Amniotic epithelial cell (primary cell): ENCODE measurements around the gene UNC79.
"Not testable (repeated sequence)": the region's sequence is repeated elsewhere in the genome, so short reads cannot be mapped to it uniquely, and the experiment has no call there.

Source experiments
- DNase-seq: peaks from one replicate; pipeline ENCODE4 v3.0.0-alpha.2; 2010; ENCODE audit warnings: low read depth

UNC79 gene

DNA sequence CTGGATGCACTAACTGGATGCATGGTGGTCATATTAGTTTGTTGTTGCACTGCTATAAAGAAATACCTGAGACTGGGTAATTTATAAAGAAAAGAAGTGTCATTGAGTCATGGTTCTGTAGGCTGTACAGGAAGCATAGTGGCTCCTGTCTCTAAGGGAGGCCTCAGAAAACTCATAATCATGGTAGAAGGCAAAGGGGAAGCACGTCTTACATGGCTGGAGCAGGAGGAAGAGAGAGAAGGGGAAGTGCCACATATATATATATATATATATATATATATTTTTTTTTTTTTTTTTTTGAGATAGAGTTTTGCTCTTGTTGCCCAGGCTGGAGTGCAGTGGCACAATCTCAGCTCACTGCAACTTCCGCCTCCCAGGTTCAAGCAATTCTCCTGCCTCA, 62.9 kb downstream of the UNC79 start:
- DNase-seq: not testable (repeated sequence)

DNA sequence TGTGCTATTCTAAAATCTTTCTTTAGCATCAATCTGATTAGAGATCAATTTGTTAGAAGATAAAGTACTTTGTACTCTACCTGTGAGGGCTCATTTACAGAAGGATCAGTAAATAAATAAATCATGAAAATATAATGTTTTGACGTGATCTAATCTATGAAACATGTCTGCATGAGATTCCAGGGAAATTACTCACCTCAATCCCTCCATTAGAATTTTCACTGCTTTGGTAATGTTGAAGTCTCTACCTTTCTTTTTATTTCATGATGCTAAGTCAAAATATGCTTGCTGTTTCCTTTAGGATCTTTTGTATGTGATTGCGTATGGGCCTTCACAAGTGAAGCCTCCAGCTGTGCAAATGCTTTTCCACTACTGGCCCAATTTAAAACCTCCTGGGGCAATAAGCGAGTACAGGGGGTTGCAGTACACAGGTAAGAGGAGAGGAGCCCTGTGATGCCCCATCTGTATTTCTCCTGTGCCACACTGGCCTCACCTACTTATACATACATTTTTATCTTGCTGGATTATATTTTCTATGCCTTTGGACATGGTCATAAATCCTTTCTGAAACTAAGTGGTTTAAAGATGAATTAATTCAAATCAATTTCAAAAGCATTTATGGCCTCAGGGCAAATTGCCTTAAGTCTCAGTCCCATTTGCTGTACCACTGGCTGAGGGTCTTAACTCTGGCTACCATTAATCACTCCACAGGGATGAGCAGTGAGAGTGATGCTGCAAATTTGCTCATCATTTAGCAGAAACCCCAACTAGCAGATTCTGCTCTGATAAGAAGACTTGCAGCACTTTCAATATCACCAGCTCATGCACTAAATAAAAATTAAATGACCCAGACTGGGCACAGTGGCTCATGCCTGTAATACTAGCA, 66.4 kb downstream of the UNC79 start:
- no peak for DNase-seq

DNA sequence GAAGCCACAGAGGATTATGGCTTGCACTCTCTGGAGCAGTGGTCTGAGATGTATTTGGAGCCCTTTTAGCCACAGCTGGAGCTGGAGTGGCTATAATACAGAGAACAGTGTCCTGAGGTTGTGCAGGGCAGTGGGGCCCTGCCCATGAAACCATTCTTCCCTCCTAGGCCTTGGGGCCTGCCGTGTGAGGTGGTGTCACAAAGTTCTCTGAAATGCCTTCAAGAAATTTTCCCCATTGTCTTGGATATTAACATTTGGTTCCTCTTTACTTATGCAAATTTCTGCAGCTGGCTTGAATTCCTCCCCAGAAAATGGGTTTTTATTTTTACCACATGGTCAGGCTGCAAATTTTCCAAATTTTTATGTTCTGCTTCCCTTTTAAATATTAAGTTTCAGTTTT, 79.3 kb downstream of the UNC79 start:
- no peak for DNase-seq

DNA sequence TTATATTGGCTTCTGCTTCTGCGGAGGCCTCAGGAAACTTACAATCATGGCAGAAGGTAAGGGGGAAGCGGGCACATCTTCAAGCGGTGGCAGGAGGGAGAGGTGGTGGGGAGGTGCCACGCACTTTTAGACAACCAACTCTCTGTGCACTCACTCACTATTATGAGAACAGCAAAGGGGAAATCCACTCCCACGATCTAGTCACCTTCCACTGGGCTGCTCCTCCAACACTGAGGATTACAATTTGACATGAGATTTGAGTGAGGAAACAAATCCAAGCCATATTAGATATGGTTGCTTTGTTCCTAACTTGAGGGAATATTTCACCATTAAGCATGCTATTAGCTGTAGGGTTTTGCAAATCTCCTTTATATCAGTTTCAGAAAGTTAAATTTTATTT, 80.3 kb downstream of the UNC79 start:
- no peak for DNase-seq

DNA sequence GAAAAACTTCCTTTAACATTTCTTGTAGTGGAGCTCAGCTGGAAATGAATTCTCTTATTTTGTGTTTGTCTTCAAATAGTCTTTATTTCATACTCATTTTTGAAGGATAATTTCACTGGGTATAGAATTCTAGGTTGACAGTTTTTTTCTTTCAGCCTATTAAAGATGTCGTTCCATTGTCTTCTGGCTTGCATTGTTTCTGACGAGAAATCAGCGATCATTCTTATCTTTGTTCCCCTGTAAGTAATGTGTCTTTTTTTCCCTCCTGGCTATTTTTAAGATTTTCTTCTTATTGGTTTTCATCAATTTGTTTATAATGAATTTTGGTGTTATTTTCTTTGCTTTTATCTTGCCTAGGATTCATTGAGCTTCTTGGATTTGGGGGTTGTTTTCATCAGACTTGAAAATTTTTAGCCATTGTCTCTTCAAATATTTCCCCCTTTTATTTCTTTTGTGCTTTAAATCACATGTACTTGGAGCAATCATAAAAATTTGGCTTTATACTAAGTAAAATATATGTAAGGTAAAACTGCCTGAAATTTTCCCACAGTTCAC, 89.4 kb downstream of the UNC79 start:
- no peak for DNase-seq

DNA sequence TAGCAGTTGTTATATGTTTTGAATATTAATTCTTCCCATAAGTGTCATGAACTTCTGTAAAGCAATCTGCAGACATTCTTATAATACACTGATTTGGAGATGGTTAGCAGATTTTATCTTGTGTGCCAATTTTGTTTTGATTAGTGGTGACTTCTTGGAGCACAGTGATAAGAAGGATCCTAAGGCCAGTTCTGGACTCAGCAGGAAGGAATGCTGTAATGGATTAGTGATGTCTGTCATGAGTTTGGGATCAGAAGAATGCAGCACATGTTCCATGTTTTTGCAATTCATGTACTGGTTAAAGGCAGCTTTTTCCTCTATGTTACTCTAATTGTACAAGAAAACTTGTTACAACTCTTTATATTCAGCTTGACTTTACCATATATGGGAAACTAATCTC, 91.5 kb downstream of the UNC79 start:
- no peak for DNase-seq

DNA sequence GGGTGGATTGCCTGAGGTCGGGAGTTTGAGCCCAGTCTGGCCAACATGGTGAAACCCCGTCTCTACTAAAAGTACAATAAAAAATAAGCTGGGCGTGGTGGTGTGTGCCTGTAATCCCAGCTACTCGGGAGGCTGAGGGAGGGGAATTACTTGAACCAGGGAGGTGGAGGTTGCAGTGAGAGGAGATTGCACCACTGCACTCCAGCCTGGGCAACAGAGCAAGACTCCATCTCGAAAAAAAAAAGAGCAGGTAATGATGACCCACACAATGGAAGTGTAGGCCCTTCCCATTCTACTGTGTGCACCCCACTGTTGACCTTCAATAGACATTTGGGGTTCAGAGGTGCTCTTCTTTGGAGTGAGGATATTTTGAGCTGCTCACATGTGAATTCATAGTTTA, 94.5 kb downstream of the UNC79 start:
- DNase-seq: not testable (repeated sequence)

DNA sequence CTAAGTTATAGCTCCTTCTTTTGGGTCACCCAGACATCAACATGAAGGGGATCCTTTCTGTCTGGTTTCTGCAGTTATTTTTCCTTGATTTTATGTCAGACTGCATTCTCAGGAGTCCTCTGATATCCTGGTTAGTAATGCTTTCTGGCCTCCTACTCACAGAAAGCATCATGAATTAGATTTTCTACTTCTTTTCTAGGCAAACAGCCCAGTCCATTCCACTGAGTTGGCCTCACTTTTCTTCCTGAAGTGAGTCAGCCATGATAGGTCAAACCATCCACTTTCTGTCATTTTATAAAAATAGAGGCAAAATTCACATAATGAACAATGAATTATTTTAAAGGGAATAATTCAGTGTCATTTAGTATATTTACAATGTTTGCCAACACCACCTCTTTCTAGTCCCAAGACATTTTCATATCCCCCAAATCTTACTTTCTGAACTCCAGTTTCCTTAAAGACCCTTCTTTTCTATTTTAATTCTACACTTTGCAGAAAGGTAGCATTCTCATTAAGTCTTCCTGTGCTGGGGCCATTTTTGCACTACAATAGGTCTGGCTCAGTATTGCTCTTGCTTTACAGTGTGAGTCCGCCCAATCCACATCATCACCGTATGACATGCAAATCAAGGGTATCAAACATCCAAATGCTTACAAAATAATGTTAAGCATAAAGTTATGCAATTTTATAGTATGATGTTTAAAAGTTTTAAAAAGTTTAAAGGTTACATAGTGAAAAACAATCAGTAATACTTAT, 95.1 kb downstream of the UNC79 start:
- no peak for DNase-seq

DNA sequence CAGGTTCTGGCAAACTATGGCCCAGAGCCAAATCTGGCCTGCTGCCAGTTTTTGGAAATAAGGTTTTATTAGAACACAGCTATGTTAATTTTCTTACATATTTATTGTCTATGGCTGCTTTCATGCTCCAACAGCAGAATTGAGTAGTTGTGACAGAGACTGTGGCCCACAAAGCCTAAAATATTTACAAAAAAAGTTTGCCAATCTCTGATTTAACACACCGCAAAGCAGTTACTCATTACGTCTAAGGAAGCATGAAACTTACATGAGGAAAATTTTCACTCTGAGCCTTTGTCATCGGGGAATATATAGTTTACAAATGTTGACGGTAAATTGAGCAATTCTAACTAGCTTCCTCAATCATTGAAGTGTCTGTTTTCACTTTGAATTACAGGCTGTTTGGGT, 96.5 kb downstream of the UNC79 start:
- no peak for DNase-seq

DNA sequence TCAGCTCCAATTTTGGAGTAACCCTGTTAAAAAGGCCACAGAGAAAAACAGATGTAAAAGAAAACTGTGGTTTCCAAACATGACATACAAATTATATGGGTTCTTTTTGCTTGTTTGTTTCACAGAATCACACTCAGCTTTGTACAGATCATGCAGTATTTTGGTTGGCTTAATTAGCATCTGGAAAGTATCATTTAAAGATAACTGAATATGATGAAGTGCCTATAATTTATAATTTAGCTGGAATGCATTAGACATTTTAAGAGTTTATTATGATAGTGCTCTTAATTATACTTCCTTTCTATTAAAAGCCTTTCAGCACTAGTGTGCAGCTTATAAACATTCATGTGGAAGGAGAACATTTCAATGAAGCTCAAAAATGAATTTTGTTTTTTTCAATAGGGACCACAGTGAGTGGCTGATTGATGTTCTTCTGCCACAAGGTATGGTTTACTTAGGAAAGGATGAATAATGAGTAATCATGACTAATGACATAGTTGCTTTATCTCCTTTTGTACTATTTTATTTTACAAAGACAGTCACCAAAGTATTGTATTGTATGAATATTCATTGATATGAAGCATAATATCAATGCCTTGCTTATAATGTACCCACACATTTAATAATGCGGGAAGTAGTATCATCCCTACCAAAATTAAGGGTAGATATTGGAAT, 98.3 kb downstream of the UNC79 start:
- no peak for DNase-seq

DNA sequence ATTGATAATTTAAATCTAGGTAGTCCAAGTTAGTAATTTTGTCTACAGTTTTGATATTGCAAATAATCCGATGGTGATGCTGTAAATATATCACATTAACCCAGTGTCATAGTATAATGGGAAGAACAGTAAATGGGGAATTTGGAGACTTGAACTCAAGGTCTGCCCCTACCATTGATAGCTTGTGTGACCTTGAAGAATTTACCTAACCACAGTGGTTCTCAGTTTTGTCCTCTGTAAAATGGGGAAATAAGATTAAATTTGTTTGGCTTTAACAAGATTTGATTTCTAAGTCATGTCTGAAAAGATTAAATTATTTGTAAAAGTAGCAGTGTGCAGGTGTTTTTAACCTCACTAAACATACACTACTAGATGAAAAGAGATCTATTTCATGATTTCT, 100.9 kb downstream of the UNC79 start:
- no peak for DNase-seq

DNA sequence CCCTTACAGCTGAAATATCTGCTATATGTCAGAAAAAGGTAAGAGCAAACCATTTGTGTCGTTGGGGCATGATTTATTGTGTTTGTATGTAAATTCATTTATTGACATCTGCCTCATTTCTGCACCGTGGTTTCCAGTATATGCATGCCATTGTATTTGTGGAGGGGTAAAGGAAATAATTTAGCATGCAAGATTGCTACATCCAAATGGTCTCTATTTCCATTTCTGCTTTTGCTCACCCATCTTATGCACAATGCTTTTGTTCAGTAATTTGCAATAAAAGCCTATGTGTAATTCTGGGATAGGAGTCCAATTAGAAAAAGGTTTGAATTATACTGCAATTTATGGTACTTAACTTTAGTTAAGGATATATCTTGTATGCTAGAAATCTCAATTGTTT, 101.8 kb downstream of the UNC79 start:
- DNase-seq: no peak

DNA sequence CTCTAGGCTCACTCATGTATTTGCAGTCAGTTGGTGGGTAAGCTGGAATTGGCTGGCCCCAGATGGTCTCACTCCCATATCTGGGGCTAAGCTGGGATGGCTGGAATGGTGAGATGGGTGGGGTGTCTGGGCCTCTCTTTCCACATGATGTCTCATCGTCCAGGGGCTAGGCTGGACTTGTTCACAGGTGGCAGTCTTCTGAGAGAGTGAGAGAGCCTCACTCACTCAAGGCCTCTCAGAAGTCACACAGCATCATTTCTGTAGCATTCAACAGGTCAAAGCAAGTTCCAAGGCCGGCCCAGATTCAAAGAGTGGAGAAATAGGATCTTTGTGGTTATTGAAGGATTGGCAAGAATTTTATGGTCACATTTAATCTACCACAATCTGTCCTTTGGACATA, 102.7 kb downstream of the UNC79 start:
- no peak for DNase-seq

DNA sequence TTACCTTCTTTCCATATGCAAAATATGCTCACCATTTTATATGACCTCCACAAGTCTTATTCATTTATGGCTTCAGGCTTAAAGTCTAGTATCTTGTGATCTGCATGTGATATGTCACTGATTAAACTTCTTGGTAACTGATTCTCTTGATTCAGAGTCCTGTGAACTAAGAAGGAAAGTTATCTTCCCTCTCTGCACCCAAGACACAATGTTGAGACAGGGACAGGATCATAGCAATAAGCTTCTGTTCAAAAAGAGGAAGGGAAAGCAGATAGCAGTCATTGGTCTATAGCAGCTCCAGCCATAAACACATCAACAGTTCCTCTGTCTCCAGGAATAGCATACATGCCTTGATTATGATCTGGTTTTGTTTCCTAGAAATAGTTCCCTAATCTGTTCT, 103.1 kb downstream of the UNC79 start:
- DNase-seq: no peak

DNA sequence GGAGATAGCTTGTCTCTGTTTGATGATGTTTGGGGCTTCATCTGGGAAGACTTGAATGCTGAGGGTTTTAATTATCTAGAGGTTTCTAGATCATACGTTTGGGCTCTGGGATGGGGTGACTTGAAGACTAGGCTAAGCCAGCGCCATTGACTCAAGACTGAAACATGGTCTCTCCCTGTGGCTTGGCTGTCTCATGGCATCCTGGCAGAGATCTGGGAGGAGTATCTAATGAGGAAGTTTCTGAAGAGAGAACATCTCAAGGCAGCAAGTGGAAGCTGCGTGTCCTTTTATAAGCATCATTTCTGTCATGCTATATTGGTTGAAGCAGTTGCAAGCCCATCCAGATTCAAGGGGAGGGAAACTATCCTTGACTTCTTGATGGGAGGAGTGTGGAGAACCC, 104.8 kb downstream of the UNC79 start:
- DNase-seq: no peak

DNA sequence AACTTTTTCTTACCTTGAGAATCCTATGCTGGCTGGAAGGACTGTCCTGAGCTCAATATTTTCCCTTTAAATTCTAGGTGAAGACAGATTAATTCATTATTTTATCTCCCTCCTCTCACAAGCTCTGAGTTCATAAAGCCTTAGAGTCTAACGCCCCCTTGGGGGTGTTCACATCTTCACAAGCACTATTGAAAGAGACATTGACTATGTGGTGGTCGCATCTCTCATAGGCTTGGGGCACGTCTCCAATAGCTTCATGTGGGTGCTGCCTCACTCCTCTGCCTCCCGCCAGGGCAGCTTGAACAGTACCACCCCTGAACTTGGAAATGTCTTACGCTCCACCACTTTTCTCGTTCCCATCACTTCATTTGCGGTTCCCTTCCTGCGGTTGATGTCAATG, 106.2 kb downstream of the UNC79 start:
- no peak for DNase-seq

DNA sequence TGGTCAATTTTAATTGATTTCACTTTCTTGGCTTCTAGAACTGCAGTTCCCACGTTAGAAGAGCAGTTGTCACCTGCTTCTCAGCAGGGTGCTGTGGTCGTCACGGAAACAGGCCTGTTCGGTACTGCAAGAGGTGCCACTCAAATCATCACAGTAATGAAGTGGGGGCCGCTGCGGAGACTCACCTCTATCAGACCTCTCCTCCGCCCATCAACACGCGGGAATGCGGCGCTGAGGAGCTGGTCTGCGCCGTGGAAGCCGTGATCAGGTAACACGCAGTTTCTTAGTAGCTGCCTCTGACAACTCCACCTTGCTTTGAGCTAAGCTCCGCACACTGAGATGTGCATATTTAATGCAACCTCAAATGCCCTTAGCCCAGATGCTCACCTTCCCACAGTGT, 107.2 kb downstream of the UNC79 start:
- DNase-seq: no peak

DNA sequence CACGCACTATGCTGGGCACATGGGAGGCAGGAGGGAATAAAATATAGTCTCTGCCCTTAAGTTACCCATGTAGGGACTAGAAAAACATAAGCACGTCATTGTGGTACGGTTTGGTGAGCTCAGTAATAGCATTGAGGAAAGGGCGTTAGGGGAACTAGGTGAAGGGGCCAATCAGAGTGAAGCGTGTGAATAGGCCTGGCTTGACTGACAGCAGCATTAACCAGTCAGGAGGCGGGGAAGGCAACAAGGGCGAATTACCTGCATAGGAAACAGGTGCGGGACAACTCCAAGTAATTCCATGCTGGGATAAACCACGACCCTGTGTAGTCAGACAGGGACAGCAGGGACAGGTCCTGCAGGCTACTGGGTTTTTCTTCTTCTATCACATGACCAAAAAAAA, 107.7 kb downstream of the UNC79 start:
- peak; percentile 2 for DNase-seq

DNA sequence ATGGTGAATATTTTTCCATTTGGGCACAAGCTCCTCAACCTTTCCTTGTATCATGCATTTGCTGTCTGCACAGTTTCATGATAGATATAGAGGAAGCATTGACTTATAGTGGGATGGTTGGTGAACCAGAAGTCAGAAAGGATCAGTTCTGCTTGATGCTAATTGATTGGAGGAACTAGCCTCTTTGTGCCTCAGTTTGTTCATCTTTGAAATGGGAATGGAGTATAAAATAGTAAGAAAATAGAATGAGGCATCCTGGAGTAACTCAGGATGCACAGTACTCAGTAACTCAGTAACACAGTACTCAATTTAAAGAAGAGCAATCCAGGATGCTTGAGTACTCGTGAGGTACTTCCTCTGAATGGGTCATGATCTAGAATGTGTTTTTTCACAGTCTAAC, 109.5 kb downstream of the UNC79 start:
- no peak for DNase-seq

DNA sequence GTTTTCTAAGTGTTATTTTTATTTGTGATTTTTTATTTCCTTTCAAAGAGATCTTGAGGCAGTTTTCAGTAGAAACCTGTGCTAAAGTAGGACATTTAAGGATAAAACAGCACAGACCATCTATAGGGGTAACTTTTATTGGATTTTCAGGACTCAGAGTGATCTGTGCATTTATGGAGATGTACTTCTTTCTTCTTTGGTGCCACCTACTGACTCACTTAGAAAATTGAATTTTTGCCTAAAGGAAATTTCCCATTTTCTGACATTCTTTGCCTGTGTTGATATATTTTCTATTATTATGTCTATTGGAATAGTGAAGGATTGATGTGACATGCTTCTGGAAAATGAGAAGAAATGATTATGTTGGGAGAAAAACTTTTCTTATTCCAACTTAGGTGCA, 113.0 kb downstream of the UNC79 start:
- DNase-seq: peak; percentile 19

DNA sequence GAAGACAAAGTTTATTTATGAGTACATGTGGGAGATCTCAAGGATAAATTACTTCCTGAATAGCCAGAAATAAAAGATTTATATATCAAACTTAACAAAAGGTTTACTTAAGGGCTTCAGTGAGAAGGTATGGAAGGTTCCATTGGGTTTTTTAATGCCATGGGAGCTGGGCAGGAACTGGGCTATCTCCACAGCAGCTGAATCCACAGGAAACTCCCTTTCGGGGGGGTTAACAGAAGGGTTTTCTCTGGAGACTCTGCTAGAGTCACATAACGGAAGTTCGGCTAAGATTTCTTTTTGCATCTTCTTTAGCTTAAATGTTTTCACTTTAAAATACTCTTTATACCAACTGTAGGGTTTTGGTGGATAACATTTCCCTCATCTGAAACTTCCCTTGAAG, 113.5 kb downstream of the UNC79 start:
- DNase-seq: no peak

DNA sequence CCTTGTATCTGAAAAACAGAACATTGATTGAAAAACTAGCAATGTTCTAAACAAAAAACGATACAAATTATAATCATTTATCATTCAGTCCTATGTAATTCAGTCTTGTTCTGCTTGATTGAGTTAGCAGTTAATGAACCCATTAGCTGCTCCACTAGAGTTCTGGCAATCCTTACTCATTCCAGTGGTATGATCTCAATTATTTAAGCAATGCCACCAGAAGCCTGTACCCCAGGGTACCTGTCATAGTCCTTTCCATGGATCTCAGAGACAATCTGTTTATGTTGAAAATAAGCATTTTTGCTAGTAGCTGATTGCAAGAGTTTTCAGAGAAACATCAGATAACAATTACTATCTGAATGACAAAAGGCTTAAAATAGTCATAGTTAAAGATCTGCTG, 115.9 kb downstream of the UNC79 start:
- no peak for DNase-seq
